DMS153 treated with DMSO at 0.1 percent for 48 hours (cell line): Measurements from ENCODE around the gene CAPZA2.

Source experiments
- DNase-seq: peaks from one replicate; lab custom pipeline; 2025; ENCODE audit not compliant: unreplicated experiment; lab: John Stamatoyannopoulos, UW

The CAPZA2 gene

DNA sequence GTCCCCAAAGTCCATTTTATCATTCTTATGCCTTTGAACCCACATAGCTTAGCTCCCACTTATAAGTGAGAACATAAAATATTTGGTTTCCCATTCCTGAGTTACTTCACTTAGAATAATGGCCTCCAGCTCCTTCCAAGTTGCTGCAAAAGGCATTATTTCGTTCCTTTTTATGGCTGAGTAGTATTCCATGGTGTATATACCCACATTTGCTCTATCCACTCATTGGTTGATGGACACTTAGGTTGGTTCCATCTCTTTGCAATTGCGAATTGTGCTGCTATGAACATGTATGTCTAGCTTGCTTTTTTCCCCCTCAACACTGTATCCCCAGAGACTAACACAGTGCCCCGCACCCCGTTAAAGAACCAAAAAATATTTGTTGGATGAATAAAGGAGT lies 670 bp upstream of the CAPZA2 start:
- no peak for DNase-seq

DNA sequence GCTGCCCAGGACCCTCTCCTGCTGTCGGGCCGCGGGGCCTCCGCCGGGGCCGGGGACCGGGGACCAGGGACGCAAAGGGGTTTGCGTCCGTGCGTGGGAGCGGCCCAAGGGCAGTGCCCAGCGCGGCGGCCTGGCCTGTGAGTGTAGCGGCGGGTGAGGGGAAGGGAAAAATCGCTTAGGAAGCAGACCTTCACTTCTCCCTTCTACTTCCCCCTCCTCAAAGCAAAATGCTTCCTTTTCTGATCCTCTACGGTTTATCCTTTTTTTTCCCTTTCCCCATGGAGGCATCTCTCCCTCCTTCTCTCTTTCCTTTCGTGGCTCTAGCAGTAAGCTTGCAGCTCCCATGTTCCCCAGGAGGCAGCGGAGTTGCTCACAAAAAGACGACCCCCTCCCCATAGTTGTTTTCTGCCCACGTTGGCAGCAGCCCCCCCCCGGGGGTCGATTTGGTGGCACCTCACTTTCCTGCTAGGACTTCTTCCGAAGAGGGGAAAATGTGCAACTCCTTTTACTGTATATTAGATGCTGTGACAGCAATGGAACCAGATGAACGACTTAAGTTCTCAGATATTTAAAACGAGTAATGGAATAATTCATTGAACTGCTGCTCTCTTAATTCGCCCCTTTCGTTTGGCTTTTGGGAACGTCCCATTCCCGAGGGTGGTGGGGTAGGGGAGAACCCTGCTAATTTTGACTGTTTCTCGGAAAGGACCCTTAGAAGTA lies 724 bp downstream of the CAPZA2 start:
- no peak for DNase-seq

DNA sequence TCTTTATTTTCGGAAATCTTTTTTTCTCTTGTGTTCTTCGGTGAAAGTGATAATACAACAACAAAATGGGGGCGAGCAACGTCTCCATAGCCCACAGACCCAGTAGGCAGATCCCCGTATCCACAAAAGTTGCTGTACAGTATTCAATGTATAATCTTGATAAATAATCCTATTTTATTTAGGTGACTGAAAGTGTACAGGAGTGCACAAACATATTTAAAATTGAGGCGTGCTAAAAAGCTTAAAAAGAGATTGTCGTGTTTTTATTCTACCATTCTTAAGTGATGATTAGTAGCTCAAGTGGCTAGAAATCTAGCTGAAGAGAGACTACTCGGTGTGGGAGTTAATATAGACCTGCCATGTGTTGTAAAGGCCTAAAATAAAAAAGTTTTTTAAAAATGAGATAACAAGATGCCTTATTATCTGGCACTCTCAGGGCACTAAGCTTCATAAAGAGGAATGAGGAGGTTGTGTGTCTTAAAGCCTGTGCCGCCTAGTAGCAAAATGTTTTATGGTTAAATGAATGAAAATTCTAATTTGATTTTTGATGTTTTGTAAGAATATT lies 1.6 kb downstream of the CAPZA2 start:
- no peak for DNase-seq

DNA sequence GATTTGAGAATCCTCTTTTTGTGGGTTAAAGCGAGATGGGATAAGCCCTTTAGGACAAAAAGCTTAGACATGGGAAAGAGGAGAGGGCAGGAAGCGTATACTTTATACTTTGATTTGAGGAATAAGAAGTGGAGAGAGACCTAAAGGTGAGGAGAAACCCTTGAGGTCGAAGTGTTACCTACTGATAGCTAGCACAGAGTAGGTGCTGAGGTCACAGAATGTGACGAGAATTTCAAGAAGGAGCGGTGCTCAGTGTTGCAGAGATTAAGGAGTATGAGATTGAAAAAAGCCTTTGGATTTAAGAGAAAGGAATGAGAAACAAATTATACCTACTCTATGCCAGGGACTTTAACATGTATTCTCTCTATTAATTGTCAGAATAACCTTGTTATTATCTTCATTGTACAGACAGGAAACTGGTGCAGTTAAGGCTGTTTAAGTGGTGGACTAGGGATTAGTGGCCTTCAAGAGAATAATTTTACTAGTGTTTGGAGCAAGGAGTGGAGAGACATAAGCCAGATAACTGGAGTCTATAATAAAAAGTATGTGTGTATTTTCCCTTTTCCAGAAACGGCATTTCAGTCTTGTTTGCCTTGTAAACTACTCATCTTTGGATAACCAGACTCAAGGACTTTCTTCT lies 8.8 kb downstream of the CAPZA2 start:
- no peak for DNase-seq

DNA sequence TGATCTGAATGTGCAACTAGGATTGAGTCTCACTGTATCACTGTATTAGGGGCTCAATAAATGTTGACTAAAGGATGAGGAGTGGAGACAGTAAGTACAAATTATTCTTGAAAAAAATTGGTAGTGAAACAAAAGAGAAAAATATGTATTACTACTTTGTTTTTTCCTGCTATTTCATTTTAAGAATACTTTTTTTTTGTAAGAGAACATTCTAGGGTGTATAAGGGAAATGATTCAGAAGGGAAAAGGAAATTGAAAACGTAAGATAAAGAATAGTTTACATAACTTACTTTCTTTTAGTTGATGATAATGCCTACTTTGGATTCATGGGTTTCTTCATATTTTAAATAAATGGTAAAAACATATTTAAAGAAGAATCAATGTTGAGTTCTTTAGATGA lies 9.6 kb downstream of the CAPZA2 start:
- no peak for DNase-seq

DNA sequence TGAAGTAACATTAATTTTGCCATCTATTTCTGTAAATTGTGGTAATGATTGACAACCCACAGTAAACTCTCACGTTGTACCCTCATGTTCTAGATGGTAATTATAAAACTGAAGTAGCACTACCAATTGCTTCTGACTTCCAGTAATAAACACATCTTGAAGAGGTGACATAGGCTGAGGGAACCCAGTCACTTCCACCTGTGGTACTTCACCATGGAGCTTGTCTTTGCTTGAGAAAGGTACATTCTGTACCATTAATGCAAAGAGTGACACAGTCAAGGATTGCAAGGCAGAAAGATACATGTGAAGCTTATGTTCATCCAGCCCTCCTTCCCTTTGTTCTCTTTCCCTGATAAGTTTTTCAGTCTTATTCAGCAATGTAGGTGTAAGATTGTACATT lies 11.2 kb downstream of the CAPZA2 start:
- DNase-seq: no peak

DNA sequence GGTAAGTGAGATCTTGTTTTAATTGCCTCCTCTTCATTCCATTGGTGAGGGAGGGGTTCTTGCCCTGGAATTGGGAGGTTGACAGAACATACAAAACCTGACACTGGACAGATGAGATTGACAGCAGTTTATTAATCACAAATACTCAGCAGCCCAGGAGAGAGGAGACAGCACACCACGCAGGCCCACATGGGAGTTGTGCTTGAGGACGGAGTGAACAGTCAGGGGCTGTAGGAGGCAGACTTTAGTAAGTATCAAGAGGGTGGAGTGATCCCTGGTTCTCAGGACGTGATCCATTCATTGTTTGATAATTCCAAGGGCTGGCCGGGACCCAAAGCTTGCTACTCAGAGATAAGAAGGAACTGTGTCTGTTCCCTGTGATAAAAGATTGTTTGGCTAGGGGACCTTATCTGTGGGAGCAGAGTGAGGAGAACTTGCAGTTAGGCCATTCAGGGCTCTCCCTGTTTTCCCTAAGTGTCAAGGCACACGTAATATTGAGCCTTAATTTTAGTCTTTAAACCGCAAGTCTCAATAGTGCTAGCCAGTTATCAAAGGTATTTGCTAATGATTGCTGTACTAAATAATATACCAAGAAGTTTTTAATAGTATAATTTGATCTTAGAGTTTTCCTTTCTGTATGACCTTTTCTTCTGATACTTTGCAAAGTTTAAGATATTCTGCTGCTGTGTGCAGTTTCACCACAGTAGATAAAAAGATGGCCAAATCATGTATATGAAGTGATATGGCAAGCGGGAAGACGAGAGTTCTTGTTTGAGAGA lies 14.5 kb downstream of the CAPZA2 start:
- no peak for DNase-seq

DNA sequence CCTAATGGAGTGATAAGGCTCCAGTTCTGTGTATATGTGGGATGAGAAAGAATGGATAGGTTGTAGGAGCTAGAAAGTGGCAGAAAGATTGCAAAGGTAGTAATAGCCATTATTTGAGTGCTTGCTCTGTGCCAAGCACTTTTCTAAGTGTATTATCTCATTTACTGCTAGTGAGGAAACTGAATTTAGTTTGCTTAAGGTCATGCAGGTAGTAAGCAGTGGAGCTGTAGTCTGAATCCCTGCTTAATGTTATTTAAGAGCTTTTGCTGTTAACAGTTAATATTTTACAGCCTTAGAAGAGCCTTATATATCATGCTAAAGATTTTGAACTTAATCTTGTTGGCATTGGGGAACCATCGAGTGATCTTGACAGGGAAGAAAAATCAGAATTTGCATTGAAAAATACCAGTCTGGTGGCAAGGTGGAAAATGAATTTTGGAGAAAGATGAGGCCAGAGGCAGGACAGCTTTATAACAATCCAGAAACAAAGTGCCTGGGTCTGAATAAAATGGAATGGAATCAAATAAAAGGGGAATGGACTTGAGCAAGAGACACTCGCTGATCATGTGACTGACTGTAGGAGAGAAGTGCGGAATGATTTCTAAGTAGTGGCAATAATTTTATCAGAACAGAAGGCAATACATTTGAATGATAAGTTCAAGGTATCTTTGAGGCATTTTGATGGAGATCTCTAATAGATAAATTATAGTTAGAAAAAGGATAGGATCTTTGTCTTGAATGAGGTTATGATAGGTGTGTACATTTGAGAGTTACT lies 15.2 kb downstream of the CAPZA2 start:
- DNase-seq: no peak

DNA sequence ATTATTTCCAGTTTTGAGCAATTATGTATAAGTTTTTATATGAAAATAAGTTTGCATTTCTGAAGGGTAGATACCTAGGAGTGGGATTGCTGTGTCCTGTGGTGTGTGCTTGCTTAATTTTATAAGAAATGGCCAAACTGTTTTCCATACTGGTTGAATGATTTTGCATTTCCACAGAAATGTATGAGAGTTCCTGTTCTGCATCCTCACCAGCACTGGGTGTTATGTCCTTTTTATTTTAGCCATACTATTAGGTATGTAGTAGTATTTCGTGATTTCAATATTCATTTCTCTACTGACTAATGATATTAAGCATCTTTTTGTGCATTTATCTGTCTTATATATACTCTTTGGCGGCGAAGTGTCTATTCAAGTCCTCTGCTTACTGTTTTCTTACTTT lies 22.3 kb downstream of the CAPZA2 start:
- no peak for DNase-seq

DNA sequence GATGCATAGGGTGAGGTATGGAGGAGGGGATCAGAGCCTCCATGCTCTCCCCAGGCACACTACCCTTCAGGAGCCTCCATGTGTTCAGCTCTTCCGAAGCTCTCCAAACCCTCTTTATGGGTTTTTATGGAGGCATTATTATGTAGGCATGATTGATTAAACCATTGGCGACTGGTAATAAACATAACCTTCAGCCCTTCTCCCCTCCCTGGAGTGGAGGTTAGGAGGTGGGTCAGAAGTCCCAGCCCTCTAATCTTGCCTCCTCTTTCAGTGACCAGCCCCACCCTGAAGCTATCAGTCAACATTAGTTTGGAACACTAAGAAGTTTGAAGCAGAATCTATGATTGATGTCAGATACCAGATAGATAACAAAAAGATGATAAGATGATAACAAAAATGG lies 23.3 kb downstream of the CAPZA2 start:
- no peak for DNase-seq

DNA sequence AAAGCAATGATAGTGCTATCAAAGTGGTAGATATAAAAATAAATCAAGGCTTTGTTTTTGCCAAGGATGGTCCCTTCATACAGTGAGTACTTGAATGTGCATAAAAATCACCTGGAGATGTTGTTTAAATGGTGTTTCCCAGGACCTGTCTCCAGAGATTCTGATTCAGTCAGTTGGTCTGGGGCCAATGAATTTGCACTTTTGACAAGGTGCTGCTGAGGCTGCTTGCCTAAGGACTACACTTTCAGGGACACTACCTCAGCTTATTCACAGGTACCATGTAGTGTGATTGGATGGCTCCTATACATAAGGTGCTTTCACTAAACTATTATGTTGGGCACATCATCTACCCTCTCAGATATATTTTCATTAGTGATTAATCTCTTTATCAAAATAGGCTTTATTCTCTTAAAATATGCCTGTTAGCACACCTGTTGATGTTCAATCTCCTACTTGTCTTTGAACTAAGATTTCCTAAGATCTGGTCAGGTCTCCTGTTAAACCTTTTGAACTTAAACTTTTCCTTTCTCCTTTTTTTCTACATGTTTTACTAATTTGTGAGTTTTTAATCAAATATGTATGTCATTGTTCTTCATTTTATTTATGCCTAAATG lies 24.3 kb downstream of the CAPZA2 start:
- no peak for DNase-seq

DNA sequence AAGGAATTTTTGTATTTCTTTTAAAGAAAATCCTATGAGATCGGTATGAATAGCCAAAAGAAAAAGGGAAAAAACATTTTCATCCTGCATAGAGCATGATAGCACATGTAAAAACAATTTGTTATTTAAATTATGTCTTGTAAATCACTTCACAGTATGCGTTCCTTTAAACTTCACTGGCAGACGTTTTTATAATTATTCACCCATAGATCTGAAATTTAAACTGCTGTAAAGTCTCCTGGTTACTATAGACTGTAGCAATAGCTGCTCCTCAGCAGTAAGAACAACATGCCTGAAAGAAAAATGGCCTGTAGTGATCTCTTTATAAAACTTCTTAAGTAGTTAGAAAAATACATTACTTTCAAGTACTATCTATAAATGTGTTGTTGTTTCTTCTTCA lies 26.5 kb downstream of the CAPZA2 start:
- DNase-seq: no peak

DNA sequence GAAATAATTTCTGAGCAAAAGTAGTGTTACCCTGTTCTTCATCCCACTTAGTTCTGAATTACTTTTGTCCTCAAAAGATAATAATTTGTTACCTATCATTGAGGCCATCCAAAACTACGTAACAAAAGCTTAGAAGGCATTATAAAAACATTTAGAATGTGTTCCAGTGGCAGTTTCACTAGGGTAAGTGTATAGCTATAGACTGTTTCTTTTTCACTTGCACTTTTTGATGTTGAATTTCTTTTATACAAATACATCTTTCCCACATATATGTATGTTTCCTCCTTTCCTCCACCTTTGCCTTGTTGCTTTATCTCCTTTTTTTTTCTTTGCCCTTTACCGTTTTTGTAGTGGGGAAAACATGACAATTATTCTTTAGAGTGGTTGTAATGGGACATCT lies 33.5 kb downstream of the CAPZA2 start:
- no peak for DNase-seq

DNA sequence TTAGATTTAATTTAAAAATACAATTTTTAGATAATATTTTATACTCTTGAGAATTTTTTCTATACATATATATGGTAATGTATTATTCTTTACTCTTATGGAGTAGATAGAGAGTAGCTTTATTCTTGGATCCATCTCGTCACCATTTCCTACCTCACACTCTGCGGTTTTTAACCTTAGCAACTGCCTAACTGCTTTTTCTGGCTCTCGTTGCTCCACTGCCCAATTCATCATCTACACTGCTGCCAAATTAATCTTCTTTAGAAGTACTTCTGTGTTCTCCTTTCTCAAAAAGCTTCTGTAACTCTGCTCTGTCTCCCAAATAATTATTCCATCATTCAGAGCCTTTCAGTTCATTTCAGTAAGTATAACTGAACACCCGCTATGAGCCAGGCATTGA lies 35.3 kb downstream of the CAPZA2 start:
- DNase-seq: no peak

DNA sequence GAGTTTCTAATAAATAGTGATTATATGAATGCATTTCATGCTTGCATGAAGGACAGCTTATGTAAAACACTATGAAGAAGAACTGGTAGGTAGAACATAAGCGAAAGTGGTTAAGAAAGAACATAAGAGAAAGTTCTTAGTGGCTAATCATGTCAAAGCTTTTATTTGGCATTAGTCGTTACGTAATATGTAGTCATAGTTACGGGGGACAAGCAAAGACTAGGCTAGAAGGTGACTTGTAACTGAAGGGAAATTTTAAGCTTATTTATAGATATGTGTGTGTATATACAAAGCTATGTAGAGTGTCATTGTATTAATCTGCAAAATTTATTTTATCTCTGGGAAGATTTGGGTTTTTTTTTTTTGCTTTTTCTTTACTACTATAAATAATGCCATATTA lies 36.9 kb downstream of the CAPZA2 start:
- no peak for DNase-seq

DNA sequence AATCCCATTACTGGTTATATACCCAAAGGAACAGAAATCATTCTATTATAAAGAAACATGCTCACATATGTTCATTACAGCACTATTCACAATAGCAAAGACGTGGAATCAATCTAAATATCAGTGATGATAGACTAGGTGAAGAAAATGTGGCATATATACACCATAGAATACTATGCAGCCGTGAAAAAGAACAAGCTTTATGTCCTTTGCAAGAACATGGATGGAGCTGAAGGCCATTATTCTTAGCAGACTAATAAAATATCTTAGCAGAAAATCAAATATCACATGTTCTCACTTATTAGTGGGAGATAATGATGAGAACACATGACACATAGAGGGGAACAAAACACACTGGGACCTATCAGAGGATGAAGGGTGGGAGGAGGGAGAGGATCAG lies 38.8 kb downstream of the CAPZA2 start:
- DNase-seq: no peak

DNA sequence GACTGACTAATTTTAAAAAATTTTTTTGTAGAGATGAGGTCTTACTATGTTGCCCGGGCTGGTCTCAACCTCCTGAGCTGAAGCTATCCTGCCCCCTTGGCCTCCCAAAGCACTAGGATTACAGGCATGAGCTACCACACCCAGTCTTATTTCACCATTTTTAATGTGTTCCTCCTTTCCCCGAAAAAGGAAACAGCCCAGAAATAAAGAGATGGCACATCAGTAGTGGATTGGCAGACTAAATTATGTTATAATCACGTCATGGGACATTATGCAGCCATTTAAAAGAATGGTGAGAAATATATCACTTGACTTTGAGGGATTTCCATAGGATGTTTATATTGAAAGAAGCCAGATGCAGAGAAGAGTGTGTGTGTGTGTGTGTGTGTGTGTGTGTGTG lies 40.5 kb downstream of the CAPZA2 start:
- no peak for DNase-seq

DNA sequence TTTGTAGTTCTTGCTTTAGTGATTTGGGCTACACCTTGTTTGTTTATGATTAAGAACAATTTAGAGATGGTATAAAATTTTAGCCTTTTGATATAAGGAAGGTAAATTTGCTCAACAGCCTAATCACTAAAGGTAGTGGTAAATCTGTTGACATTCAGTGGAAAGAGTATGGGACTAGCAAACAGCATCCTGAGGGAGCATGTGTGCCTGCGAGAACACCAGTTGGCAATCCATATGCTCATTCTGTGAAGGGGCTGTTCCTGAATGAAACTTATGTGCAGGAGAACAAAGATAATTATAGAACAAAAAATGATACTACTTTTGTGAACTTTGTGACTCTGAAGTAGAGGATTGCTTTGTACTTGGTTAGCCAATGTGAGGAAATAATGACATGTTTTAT lies 44.0 kb downstream of the CAPZA2 start:
- no peak for DNase-seq

DNA sequence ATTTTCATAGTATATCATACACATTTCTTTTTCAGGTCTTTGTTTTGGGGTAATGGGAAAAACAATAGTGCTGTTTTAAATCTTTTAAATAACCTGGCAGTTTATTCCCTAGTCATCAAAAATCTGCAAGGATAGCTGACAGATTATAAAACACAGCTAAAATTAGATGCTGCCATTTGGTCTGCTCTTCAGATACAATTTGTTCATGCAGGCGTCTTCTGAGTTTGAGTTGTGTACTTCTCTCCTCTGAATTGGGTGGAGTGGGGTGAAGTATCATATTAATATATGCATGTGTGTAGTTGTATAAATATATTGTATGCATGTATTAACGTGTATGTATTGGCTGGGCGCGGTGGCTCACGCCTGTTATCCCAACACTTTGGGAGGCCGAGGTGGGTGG lies 48.0 kb downstream of the CAPZA2 start:
- DNase-seq: no peak

DNA sequence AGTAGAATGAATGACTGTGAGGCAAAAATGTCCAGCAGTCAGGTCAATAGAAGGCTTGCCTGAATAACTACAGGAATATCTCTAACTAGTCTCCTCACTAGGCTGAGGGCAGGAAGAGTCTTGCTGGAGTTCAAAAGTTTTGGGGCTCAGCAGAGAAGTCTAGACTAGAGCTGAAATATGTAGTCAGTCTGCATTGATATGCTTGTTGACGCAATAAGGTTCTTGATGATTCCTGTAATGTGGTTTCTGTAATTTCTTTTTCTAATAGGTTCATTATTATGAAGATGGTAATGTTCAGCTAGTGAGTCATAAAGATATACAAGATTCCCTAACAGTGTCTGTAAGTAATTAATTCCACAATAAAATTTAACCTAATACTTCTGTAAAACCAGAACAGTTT lies 49.4 kb downstream of the CAPZA2 start:
- DNase-seq: no peak
